Activated CD4-positive, alpha-beta T cell treated with anti-CD3 and anti-CD28 coated beads, Interleukin-2, Interleukin-4, amounts not matched to agents 100 ng/mL and 50 ng/mL, durations not matched to agents 16 hours and 8 hours (primary cell): ENCODE data around the gene SWT1.
A peak's percentile ranks its signal among the peaks of the same experiment; 100 is the strongest.

Source experiments
- DNase-seq: peaks from one replicate; pipeline ENCODE4 v3.0.0-alpha.2; 2020; ENCODE audit warnings: low spot score

Gene SWT1

DNA sequence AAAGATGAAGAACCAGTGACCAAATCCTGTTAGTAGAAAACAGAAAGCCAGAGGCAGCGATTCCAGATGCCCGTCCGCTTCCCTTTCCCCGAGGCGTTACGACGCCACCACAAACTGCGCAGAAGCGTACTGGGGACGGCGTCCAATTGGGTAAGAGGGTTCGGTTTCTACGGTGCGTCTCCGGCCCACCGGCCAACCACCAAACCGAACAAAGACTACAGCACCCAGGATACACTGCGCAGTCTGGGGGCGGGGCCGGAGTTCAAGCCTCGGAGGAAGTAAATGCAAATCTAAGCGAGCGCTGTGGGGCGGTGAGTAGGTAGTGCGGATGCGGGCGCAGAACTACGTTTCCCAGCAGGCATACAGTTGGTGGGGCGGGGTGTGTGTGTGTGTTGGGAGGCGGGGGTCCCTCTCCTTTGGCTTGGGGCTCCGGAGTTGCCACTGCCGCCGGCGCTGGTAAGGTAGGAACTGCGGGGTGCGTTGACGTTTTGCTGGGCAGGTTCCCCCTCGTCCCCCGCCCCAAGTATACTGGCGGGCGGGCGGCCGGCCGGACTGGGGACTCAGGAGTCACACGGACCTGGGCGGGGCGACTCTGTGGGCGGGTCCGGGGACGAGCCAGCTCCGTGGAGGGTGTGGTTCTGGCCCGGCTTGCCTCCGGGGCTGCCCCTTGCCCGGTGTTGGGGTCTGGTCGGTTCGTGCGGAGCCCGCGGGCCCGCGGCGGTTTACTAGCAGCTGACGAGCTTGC, at the start of gene SWT1, which contains the start of gene TRMT1L:
Gene SWT1, plus strand, starts transcription at position 314 of the 745 bp plus-strand sequence. CDS start 3,675 bp downstream, outside the sequence.
Gene TRMT1L, minus strand, starts transcription at position 100 of the 745 bp plus-strand sequence. CDS start 241 bp downstream, outside the sequence.
- peak; percentile 99 for DNase-seq

GRCh38 chr1:185108321-185108720, 48.6 kb upstream of the SWT1 start:
- DNase-seq = no peak

DNA sequence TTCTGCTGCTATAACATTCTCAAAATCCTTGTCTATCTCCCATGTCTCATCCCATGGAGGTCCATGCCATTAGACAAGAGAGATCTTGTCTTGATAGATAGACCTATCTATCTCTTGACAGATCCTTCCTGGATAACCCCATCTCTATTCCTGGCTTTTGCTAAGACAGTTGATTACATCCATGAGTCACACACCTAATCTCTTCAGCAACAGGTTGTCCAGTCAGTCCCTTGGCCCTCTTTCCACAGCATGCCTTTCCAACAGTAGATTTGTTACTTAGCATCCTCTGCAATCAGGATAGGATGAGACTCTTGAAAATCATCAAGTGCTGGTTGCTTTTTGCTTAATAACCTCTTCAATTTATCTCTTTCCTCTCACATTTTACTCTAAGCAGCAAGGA, 46.8 kb upstream of the SWT1 start:
- no peak for DNase-seq

- DNase-seq = no peak
Observed at GRCh38 chr1:185111873-185112272, 45.1 kb upstream of the SWT1 start.

GRCh38 chr1:185112356-185112755, 44.6 kb upstream of the SWT1 start:
- no peak for DNase-seq

GRCh38 chr1:185129708-185130107, 27.3 kb upstream of the SWT1 start:
- no peak for DNase-seq

DNA sequence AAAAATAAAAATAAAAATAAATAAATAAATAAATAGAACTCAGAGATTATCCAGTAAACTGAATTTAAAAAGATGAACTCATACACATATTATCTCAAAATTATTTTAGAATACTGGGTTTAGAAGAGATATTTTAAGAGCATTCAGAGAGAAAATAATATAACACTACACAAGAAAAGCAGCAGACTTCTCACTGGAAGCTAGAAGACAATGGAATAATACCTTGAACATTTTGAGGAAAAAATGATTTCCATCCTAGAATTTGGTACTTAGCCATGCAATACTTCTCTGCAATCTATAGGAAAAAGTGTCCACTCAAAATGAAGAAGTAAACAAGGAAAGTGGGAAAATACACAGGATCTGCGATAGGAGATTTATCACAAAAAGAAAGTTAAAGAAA, 24.4 kb upstream of the SWT1 start:
- no peak for DNase-seq

DNA sequence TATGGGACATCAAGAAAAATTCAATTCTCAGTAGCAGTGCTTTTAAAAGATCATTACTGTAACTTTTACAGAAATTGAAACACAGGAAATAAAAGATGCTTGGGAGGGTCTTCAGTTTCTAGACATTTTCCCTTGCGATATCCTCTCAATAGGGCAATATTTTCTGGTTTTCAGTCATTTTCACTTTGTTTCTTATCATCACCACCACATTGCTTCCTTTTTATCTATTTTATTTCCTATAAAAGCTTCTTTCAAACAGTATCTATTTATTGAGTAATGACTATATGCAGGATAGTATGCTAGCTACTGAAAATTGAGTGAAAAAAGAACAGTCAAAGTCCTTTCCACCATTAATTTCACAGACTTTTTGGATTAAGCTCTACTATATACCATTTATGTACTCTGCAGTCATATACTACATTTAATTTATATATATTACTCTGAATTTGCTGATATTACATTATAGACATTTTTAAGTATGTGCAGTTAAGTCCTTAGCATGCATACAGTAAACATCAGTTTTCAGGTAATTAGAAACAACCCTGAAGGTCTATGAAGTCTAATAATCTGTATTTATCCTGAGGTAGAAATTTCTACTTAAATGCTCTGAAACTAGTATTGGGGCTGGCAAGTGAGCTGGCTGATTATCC, 18.9 kb upstream of the SWT1 start:
- no peak for DNase-seq

DNA sequence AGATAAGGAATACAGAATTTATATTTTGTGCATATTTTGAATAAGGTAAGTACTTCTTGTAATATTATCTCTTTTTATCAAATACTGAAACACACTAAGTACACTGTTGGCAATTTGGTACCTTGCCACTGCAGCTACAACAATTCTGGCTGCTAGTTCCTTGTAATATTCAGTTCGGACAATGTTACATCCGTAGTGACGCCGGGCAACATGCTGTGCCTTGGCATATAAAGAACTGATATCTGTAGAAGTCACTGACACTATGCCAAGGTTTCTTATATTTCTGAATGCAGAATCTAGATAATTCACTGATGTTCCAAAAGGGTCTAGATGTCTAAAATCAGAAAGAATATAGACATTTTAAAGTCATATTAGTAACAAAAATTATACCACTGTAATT, 17.7 kb upstream of the SWT1 start:
- no peak for DNase-seq

DNA sequence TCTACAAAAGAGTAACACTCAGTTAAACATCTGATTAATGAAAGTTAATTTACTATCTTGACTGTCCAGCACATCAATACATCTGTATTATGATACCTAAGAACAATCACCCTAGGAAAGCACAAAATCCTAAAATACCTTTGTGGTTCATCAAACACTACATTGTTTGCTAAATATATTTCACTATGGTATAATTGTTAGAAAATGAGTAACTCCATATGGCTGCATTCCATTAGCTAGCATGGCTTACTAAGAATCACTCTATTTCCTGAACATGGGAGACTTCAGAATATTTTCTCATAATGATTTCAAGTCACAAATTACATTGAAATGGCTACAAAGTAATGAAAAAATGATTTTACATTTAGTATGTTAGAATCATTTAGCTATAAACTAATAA, 12.7 kb upstream of the SWT1 start:
- DNase-seq = no peak

DNA sequence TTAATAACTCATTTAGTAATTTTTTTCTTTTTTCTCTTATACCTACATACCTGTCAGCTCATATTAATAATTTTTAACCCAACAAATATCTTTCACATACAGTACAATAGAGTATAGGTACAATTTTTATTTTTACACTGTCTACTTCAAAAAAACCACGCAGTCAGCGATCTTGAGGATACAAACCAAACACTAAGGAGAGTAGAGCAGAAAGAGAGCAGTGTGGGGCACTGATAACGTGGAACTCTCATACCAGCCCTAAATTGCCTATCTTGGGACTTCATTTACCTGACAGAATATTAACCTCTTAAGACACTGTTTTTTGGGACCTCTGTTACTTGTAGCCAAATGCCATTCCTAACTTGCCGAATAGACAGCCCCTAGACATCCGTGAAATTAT, 5.8 kb upstream of the SWT1 start:
- no peak for DNase-seq

DNA sequence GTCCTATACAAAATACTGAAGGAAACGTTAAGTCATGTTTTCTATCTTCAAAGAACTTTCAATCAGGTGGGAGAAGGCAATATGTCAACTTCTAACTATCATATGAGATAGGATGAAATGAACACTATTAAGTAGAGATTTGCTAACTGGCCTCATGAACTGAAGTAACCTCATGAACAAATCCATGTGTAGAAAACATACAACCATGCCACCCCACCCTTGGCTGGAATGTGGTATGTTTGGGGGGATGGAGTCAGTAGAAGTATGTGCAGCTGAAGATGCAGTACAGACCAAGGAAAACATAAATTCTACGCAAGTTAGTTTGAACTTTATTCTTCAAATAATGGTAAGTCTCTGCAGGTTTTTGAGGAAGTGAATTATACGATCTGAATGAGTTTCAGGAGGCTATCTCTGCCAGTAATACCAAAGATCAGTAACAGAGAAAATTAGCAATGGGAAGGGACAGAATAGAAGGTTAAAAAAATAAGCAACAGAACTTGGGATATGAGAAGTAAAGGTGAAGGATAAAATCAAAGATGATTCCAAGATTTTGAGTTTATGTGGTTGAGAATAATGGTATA, 4.7 kb upstream of the SWT1 start:
- DNase-seq = no peak

DNA sequence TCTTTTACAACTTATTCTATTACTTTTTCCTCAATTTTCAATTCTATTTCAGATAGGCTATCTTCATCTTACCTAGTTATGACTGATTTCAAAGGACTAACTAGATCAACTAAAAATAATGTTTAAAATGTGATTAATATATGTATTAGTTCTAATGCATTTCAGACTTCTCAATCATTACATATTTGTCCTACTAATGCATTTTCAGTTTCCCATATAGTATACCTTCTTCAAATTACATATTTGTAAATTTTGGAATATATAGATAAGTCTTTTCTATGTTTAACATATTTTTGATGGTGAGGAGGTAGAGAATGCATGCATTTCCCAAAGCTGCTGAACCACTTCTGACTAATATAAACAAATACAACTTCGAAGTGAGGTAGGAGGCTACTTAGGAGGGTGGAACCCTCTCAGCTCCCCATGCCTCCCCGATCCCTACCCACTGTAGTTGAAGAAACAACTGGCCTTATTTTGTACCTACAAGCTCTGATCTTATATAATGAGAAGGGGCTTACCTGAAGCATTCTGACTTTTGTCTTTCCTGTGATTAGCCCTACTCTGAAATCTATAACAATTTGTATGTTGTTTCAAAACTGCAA, 2.0 kb upstream of the SWT1 start:
- DNase-seq = no peak

DNA sequence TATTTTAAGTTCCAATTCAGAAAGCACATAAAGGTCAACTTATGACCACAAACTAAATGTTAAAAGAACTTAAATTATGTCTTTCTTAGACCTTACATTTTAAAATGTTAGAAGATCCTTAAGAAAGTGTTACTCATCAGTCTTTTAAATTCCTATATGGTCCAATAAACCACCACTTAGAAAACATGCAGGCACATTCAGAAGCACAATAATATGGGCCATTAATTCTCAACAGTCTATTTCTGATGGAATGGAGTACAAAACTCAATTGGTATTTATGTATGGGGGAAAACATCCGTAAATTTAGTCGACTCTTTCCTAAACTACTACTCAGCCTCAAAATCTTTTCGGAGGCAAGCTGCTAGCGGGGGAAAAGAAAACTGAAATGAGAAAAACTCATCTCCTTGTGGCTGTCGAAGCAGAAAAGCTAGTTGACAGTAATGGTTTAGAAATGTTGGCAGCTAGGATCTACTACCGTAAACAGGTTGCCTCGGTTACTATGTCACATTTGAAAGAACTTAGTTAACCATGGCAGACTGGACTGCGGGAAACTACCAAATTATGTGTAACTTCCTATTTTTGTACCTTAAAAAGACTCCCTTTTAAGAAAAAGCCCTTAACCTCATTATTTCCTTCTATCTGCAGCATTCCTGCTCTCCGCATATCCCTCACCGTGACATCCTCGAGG, 1.2 kb upstream of the SWT1 start:
- DNase-seq = no peak

DNA sequence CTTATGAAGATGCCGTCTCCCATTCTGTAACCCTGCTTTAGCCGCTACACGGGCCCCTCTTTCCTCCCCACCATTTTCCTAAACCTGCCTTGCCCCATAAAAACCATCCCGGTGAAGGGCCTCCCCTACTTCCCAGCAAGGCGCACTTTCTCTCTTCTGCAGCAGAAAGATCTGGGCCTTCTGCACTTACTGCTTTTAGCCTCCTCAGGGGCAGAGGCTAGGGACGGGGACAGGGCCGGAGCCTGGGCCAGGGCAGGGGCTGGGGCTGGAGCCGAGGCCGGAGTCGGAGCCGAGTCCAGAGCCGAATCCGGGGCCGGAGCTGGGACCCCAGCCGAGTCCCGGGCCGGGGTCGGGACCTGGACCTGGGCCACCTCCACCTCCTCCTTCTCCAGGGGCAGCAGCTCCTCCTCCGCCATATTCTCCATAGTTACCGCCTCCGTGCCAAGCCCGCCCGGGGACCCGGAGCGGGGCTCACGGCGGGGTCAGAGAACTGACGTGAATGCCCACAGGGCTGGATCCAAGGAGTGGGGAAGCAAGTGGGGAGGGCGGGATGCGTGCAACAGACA, 596 bp upstream of the SWT1 start:
- DNase-seq = no peak

DNA sequence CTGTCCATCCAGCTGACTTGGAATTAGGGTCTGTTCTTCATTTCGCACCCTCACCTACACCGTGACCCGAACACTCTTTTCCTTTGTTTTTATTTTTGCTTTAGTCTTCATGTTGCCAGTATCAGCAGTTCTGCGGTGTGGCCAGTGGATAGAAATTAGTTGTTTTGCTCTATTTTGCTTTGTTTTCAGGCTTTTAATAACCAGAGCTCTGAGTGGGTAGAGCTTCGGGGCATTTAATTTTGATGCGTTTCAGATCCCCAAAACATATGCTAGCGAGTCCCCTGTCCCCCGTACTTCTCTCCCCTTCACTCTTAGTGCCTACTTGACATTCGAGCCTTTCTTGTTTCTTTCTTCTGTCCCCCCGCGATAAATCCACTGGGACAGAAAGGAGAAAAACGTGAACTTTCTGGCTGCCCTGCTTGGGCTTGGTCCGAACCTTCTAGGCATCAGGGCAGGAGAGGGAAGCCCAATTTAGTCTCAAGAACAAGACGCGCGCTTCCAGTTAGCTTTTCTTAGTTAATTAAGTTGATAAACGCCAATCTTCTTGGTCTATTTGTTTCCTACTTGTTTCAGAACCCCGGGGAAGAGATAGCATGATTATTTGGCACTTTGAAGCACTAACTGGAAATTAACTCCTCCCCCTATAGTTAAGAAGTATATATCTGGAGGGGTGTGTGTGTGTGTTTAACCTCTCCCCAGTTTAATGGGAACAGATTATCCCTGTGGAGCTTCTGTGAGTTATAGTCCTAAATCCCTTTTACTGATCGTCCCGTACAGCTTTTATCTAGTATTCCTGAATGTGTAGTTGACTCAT, 839 bp downstream of the SWT1 start:
- no peak for DNase-seq

- no peak for DNase-seq
Observed at GRCh38 chr1:185158800-185159199, 1.8 kb downstream of the SWT1 start.

- no peak for DNase-seq
Observed at GRCh38 chr1:185159966-185160365, 3.0 kb downstream of the SWT1 start.

- DNase-seq = no peak
Observed at GRCh38 chr1:185162491-185162890, 5.5 kb downstream of the SWT1 start.

GRCh38 chr1:185166106-185166505, 9.1 kb downstream of the SWT1 start:
- DNase-seq = no peak

DNA sequence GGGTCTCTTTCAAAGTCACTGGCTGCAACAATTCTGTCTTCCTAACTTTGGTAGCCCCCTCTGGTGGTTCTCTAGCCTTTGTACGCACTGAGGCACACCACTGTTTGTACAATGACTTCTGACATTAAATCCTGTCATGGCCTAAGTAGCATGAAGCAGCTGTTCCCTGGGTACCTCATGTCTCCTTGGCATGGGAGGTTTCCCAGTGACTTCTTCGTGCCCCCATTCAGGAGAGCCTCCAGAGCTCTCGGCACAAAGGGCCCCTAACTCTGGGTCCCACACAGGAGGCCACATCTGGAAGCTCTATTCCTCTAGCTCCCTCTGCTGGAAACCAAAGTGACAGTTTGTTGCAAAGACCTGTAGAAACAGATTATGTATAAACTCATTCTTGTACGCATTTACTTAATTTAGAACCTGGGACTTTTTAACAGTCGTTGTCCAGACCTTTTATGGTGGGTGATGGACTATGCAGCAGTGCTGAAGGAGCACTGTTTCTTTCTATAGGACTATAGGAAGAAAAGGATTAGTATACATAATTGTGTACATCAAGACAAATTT, 13.4 kb downstream of the SWT1 start:
- DNase-seq = peak; percentile 64
